GM21381 (cell line): ENCODE results near the gene SPPL2B.
"Not testable (repeated sequence)": the region's sequence is repeated elsewhere in the genome, so short reads cannot be mapped to it uniquely, and the experiment has no call there.

Experiments used
- ATAC-seq: cut with Tn5 transposase; IDR thresholded peaks from one replicate; pipeline ENCODE4 v1.9.1; 2021; ENCODE audit warnings: mild to moderate bottlenecking, moderate library complexity; ENCODE audit not compliant: unreplicated experiment

SPPL2B gene

DNA sequence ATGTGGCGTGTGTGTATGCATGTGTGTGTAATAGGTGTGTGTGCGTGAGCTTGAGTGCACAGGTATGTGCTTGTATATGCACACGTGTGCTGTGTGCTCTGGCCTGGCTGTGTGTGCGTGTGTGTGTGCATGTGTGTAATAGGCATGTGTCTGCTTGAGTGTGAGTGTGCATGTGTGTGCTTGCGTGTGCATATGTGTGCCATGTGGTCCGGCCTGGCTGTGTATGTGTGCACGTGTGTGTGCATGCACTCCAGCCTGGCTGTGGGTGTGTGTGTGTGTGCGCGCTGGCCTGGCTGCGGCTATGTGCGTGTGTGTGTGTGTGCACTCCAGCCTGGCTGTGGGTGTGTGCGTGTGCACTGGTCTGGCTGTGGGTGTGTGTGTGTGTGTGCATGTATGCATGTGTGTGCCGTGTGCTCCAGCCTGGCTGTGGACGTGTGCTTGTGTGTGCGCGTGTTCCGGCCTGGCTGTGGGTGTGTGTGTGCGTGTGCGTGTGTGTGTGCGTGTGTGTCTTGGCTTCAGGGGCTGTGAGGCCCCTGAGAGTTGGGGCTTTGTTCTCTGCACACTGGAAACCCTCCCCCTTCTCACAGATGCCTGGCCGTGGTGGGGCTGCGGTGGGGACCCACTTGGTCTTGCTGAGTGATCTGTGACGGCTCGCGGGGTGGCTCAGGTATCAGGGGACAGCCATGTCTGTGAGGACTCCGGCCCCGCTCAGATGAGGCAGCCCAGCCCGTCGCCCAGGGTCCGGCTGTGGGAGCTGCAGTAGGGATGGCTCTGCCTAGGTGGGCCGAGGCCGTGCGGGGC, 8.2 kb downstream of the SPPL2B start:
- ATAC-seq: no peak

DNA sequence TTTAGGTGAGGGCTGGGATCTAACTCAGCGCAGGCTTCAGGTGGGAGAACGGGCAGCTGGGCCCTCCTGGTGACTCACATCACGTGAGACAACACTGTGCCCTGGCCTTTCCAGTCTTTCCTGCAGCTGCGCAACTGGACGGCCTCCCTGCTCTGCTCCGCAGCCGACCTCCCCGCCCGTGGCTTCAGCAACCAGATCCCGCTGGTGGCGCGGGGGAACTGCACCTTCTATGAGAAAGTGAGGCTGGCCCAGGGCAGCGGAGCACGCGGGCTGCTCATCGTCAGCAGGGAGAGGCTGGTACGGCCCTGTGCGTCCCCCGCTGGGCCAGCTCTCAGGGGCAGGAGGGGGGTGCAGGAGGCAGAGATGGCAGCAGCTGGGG, 8.8 kb downstream of the SPPL2B start:
- no peak for ATAC-seq

DNA sequence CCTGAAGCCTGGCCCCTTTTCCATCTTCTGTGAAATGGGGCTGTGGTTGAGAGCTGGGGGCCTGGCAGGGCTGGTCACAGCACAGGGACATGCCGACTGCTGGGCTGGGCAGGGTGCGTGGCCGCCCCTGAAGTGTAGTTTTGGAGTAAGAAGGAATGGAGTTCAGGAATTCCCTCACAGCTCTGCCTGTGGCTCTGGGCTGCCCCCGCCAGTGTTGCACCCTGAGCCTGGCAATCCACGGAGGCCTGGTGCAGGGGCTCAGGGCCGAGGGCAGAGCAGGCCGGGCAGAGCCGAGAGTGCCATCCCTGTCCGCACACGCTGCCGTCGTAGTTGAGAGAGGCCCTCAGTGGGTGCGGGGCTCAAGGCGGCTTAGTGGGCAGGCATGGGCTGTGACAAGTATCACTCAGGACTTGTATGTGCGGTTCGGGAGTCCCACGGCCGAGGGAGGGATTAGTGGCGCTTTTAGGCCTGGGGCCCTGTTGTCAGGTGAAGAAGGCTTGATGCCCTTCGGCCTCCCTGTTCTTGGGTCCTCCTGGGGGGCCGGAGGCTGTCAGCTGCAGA, 9.7 kb downstream of the SPPL2B start:
- no peak for ATAC-seq

DNA sequence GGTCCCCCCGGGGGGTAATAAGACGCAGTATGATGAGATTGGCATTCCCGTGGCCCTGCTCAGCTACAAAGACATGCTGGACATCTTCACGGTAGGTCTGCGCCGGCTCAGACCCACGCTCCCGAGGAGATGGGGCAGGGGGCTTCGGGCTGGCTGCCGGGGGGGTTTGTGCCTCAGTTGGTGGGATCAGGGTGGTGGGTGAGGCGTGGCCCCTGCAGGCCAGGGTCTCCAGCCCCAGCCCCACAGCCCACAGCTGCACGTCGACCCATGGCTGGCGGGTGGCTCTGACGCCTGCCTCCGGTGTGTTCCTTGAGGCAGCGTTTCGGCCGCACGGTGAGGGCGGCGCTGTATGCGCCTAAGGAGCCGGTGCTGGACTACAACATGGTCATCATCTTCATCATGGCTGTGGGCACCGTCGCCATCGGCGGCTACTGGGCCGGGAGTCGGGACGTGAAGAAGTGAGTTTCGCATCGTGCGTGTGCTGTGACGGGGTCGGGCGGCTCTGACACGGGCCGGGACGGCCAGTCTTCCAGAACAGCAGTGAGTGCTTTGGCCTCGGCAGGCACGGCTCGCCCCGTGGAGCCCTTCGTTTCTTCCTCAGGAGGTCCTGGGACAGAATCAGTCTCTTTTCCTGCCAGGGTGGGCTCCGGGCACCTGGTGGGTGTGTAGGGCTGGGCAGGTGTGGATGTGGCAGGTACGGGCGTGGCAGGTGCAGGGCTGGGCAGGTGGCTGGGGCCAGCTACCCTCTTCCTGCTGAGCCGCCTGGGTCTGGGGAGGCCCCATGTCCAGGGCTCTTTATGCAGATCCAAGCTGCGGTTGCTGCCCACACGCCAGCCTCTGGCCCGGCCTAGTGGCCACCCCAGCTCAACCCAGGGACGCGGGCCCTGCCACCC, 10.5 kb downstream of the SPPL2B start:
- no peak for ATAC-seq

DNA sequence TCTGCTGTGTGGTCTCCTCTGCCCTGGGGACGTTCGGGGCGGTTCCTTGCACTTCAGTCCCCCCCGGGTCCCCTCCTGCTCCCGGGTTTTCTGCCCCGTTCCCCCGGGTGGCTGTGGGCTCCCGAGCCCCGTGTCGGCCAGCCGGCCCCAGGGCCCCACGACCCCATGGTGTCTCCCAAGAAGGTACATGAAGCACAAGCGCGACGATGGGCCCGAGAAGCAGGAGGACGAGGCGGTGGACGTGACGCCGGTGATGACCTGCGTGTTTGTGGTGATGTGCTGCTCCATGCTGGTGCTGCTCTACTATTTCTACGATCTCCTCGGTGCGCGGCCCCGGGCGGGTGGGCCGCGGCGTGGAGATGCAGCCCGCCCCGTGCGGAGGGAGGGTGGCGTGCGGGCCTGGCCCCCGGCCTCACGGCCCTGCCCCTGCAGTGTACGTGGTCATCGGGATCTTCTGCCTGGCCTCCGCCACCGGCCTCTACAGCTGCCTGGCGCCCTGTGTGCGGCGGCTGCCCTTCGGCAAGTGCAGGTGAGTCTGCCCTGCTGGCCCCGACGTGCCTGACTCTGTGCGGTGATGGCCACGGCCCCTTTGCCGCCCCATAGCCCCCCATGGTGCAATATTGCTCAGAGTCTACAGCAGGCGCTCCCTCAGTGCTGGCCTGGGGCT, 11.3 kb downstream of the SPPL2B start:
- no peak for ATAC-seq

DNA sequence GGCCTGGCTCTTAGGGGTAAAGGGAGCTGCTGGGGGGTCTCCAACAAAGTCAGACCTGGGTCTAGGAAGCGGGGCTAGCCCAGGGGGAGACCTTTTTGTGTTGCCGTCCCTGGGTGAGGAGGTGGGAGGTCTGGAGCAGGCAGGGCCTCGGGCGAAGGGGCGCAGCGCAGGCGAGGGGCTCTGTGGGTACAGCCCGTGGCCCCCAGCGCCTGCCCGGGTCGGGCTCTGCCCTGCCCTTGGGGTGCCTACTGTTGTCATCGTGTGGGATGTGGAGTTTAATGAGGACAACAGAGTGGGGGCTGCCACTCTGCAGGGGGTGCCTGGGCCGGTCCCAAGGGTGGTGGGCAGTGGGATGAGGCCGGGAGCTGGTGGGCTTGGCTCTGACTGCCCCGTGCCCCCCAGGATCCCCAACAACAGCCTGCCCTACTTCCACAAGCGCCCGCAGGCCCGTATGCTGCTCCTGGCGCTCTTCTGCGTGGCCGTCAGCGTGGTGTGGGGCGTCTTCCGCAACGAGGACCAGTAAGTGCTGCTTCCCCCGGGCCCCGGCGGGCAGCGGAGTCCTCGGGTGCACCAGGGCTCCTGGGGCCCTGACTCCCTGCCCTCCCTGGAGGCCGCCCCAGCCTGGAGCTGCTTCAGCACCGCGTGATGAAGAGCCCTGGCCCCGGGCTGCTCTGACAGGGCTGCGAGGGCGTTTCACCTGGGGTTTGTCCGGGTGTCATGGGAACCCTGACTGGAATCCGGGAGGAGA, 12.2 kb downstream of the SPPL2B start:
- no peak for ATAC-seq

DNA sequence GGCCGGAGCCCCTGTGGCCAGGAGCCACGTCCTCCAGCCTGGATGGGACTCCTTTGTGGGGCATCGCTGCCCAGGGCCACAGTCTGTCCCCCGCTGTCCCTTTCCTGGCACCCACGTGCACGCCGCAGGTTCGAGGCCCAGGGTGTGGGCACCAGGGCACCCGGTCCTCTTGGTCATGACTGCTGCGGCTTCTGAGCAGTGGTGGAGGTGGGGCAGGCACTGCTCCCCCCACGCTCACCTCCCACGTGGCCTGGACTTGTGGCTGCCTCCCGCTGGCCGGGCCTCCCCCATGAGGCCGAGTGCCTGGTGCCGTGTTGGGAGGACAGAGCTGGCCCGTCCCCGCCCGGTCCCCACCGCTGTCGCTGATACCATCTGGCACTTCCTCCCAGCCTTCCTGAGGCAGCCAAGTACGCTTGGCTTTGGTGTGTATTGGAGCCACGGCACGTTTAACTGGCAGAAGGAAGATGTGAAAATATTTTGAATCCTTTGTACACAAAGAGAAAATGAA, 12.8 kb downstream of the SPPL2B start:
- ATAC-seq: no peak

DNA sequence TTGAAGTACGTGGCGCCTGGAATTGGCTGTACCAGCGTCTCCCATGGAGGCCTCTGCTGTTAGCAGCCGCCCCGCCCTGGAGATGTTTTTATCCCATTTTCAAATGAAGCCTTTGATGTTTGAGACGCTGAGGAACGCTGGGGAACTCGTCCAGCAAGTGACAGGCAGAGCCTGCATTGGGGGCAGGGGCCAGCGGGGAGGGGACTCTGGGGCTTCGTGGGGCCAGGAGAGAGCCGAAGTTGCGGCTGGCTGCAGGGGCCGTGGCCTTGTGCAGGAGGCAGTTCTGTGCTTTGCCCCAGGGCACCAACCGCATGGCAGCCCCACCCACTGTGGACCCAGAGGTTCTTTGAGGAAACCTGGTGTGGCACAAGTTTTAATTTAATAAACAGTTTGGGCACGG, 13.5 kb downstream of the SPPL2B start:
- ATAC-seq: no peak

DNA sequence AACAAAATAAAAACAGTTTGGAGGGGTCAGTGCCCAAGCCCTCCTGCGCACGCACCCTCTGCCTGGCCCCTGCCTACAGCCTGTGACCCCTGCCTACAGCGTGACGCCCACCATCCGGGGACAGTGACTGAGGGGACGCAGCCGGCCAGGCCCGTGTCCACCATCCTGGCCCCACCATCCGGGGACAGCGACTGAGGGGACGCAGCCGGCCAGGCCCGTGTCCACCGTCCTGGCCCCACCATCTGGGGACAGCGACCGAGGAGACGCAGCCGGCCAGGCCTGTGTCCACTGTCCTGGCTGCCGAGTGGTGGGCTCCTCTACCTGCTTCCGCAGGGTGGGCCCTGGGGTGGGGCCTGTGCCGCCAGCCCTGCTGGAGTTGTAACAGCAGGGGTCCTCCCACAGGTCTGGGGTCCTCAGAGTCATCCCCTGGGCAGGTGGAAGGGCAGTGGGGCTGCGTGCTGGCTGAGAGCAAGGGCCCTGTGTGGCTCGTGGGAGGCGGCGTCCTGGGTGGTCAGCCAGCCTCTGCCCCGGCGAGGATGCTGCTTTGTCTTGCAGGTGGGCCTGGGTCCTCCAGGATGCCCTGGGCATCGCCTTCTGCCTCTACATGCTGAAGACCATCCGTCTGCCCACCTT, 14.3 kb downstream of the SPPL2B start:
- no peak for ATAC-seq

DNA sequence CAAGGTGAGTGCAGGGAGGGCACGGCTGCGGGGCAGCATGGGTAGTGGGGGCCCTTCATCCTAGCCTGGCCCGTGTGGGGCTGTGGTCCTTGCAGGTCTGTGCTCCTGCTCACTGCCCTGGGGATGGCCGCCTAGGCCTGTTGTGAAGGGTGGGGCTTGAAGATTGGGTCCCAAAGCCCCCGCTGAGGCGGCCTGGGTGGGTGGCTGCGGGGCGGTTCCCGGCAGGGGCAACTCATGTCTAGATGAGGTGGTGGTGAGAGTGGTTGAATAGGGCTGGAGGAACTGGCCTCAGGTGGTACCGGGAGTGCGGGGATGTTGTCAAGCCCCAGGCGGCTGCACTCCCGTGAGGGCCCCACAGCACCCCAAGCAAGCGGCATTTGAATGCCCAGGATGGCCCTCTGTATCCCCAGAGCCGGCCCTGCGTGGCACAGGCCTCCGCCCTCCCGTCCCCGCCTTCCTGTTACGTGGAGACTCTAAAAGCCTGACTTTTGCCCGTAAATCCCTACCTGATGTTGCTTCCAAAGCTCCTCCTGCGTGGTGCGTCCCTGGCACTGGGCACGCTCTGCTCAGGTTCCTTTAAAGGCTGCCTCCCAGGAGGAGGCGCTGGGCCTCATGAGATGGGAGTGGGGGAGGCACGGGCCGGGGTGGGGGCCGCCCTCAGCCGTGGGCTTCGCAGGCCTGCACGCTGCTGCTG, 15.0 kb downstream of the SPPL2B start:
- no peak for ATAC-seq

DNA sequence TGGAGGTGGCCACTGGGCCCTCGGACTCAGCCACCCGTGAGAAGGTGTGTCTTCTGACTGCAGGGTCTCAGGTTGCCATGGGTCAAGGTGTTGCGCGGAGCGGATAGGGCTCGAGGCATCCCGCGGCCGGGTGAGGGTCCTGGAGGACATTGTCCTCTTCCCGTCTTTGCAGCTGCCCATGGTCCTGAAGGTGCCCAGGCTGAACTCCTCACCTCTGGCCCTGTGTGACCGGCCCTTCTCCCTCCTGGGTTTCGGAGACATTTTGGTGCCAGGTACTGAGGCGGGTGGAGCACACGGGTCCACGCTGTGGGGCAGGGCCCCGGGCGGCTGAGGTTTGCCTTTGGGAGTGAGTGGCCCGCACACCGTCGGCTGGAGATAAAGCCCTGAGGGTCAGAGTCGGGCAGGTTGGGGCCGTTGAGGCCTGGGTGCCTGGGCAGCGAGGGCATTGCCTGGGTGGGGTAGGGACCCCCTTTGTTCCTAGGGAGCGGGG, 15.9 kb downstream of the SPPL2B start:
- ATAC-seq: no peak

DNA sequence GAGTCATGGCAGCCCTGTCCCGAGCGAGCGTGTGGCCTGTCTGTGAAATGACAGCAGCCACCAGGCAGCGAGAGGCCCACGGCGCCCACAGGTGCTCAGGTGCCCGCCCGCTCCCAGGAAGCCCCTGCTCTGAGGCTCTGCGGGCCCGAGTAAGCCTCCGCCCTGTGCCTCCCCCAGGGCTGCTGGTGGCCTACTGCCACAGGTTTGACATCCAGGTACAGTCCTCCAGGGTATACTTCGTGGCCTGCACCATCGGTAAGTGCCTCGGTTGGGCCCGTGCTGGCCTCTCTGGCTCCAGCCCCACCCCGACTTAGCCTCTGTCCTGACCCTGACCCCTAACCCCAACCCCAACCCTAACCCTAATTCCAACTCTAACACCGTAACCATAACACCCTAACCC, 16.6 kb downstream of the SPPL2B start:
- no peak for ATAC-seq

DNA sequence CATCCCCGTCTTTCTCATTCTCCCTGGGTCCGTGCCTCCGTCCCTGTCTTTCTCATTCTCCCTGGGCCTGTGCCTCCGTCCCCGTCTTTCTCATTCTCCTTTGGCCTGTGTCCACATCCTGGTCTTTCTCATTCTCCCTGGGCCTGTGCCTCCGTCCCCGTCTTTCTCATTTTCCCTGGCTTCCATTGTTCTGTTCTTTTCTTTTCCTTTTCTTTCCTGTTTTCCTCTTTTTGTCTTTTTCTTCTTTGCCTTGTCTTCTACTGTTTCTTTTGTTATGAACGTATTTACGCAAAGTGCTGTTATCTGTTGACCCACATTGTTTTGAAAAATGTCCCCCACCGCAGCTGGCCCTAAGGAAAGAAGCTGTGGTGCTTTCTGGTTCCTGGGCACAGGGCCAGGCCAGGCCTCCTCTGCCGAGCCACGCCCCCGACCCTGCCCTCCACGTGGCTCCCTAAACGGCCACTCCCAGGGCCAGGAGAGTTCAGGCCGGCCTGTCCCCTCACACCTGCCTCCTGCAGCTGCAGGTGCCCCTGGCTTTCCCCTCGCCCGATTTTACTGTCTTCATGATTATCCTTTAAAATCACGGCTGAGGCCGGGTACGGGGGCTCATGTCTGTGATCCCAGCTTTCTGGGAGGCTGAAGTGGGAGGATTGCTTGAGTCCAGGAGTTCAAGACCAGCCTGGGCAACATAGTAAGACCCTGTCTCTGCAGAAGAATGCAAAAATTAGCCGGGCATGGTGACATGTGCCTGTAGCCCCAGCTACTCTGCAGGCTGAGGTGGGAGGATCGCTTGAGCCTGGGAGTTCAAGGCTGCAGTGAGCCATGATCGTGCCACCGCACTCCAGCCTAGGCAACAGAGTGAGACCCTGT, 17.5 kb downstream of the SPPL2B start:
- no peak for ATAC-seq

DNA sequence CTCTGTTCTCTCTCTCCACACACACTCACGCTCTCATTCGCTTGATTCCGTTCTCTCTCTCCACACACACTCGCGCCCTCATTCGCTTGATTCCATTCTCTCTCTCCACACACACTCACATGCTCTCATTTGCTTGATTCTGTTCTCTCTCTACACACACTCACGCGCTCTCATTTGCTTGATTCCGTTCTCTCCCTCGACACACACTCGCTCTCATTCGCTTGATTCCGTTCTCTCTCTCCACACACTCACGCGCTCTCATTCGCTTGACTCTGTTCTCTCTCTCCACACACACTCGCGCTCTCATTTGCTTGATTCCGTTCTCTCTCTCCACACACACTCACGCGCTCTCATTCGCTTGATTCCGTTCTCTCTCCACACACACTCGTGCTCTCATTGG, 21.3 kb downstream of the SPPL2B start:
- not testable (repeated sequence) for ATAC-seq

DNA sequence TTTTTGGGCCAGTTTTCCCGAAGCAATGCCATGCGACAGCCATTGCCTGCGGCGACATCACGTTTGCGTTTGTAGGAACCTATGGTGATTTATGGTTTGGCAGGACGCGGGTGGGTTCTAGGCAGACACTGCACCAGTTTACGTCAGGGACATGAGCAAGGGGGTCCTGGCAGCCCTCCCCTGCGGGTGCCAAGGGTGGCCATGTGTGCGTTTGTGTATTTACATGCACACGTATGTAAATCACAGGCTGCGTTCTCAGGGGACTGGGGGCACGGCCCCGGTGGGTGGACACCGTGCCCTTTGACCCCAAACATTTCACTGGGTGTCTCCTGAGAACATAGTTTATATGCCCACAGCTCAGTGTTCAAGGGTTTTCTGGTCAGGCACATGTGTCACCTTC, 22.2 kb downstream of the SPPL2B start:
- ATAC-seq: no peak

DNA sequence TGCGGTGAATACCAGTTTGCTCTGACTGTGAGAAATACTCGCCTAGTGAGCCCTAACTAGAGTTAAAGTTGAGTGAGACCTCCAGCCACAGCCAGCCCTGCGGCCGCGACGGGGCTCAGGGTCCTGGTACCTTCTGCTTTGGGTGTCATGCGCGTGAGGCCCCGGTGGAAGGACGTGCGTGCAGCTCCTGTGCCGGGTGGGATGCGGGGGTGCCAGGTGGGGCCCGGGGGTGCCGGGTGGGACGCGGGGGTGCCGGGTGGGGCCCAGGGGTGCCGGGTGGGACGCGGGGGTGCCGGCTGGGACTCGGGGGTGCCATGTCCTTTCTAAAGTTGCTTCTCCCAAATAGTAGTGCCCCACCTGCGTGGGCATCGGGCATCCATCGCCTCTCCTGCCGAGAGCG, 23.1 kb downstream of the SPPL2B start:
- no peak for ATAC-seq

DNA sequence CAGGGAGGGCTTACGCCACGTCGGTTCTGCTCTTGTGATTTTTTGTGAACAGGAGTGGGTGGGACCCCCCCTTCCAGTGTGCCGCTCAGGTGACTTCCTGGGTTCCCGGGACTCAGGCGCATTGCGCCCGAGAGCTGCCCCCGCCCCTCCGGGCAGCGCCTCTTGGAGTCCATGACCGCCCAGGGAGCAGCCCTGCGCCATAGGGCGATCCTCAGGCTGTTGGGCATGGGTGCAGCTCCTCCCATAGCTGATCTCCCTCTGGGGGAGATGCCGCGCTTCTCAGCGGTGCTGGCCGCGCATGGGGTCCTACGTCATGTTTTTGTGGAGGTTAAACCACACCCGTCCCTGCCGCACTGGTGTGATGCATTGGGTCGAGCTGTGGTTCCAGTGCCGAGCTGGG, 23.6 kb downstream of the SPPL2B start:
- ATAC-seq: no peak

DNA sequence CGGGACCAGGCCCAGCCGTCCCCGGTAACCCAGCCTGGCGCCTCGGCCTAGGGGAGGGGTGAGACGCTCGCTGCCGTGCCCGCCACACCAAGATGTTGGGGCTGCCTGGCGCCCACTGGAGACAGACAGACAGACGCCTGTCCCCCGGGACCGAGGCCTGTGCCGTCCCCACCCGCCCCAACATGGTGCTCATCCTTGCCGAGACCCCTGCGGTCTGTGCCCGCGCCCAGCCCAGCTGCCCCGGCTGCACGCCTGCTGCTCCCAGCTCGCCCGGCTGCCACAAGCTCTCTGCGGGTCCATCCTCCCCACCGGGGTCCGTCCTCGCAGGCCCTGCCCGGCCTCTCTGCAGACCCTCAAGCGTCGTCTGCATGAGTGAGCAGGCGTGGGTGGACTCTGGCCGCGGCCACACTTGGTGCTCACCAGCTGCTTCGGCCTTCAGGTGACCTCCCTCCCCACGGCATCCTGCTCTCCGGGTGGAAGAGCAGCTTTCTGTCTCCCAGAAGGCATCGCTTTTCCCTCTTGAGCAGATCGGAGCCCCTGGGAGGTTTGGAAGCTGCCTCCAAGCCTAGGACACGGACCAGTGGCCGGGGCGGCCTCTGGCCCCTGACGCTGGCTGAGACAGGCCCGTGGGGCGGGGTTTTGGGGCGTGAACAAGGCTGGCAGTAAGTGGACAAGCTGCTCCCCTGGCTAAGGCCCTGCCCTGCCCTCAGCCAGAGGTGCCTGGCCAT, 24.8 kb downstream of the SPPL2B start:
- ATAC-seq: no peak
